ENCODE data around the gene MFAP3L. TPM values are rescaled to one million over a fixed set of nuclear protein-coding genes. Genes with fewer than 3 reads are reported as not detected.

The MFAP3L gene
- total and polyA plus RNA-seq, 2 donors (not counting 1 experiment from before 2014, with no cell fraction given): 0.49 to 0.50 TPM

DNA sequence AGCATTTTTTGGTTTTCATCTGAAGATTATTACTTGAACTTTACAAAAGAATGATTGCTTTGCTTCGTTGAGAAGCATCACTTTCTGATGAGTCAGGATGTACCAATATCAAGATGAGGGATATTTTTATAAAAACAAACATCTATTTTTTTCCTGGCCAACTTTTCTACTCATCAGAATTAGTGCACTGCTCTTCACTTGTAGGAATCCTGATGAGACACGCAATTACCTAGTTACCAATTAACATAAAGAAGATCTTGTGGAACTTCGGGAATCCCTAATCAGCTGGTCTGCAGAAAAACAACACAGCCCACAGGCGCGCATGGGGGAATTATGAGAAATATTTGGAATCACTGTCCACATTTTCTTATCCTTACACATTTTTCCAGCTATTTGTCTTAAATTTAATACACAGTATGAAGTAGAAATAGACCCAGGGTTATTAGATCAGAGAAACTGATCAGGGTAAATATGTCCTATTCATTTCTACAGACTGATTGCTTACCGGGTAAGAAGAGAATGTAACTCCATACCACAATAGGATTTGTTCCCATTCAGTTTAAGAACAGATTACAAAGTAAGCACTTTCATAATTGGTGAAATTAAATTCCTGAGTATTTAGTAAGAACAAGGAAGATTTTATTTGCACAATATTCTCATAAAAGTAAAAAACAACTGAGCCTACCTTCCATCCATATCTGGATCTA, 50.9 kb downstream of the MFAP3L start:
- TF ChIP-seq, protein P1, sequence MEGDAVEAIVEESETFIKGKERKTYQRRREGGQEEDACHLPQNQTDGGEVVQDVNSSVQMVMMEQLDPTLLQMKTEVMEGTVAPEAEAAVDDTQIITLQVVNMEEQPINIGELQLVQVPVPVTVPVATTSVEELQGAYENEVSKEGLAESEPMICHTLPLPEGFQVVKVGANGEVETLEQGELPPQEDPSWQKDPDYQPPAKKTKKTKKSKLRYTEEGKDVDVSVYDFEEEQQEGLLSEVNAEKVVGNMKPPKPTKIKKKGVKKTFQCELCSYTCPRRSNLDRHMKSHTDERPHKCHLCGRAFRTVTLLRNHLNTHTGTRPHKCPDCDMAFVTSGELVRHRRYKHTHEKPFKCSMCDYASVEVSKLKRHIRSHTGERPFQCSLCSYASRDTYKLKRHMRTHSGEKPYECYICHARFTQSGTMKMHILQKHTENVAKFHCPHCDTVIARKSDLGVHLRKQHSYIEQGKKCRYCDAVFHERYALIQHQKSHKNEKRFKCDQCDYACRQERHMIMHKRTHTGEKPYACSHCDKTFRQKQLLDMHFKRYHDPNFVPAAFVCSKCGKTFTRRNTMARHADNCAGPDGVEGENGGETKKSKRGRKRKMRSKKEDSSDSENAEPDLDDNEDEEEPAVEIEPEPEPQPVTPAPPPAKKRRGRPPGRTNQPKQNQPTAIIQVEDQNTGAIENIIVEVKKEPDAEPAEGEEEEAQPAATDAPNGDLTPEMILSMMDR (conservative IDR thresholded peaks at IDR 0.05 in 1 of 2, IDR thresholded peaks at IDR 0.05 in 1 of 2; ENCODE audit: low read depth in 1 of 2, low read length in 2 of 2): no peak
- TF ChIP-seq EZH2 (IDR thresholded peaks at IDR 0.05; ENCODE audit: low read length, missing control alignments): no peak
- Histone ChIP-seq H3K4me1 (ENCODE audit: control insufficient read depth, extremely low read depth, insufficient read depth, low read length) (no peaks in the 10 kb centered on the region), H3K27ac (ENCODE audit: insufficient read depth, low read length) (no peak overlapping the region), H3K9me3 (ENCODE audit: control insufficient read depth, insufficient read depth, low read depth, low read length) (no peaks in the 10 kb centered on the region), H3K79me2 (ENCODE audit: control insufficient read depth, insufficient read depth, low read length) (no peaks in the 10 kb centered on the region), H3K4me2 (ENCODE audit: extremely low read depth, insufficient read depth, low read length) (no peak overlapping the region), H3K27me3 (ENCODE audit: control insufficient read depth, insufficient read depth, low read length) (no peaks in the 10 kb centered on the region), H2AFZ (ENCODE audit: low read length) (no peak overlapping the region), H3K9ac (ENCODE audit: insufficient read depth, low read length) (no peak overlapping the region), H3K36me3 (ENCODE audit: control insufficient read depth, insufficient read depth, low read length) (no peaks in the 10 kb centered on the region), H3K4me3 (replicated peaks in 1 of 4; ENCODE audit: control extremely low read depth in 1 of 4, insufficient read depth in 1 of 4, low read depth in 3 of 4, low read length in 4 of 4) (no peak overlapping the region), H4K20me1 (ENCODE audit: control insufficient read depth, extremely low read depth, insufficient read depth, low read length) (no peaks in the 10 kb centered on the region)
- DNase-seq (ENCODE audit: low read depth in 2 of 2): peak in 1 of 2 donors; percentile 27

DNA sequence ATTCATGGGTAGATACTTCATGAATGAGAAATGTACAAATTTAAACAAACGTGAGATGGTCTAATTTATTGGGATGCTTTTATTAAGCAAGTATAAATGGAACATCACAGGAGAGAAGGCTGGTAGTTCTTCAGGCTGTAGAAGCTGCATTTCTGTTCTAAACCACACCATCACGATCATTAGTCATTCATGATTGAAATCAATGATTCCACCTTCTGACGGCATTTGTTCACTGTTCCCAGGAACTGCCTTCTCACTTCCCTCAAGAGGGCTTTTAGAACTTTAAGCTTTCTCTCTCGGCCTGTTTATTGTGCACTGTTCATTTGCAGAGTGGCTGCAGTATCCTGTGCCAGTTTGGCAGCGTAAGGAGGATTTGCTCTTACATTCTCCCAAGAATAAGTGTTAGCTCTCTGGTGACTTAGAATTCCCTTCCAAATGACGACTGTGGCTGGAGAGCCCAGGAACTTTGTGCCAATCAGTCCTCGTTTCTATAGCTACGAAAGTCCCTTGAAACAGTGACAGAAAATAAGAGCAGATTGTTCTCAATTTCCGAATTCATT, 54.7 kb downstream of the MFAP3L start:
- Histone ChIP-seq H3K36me3 (ENCODE audit: control insufficient read depth, insufficient read depth, low read length) (no peaks in the 10 kb centered on the region), H3K79me2 (ENCODE audit: control insufficient read depth, insufficient read depth, low read length) (no peaks in the 10 kb centered on the region), H3K27ac (ENCODE audit: insufficient read depth, low read length) (no peak overlapping the region), H2AFZ (ENCODE audit: low read length) (no peak overlapping the region), H3K27me3 (ENCODE audit: control insufficient read depth, insufficient read depth, low read length) (no peaks in the 10 kb centered on the region), H3K4me3 (replicated peaks in 1 of 4; ENCODE audit: control extremely low read depth in 1 of 4, insufficient read depth in 1 of 4, low read depth in 3 of 4, low read length in 4 of 4) (no peak overlapping the region), H3K4me1 (ENCODE audit: control insufficient read depth, extremely low read depth, insufficient read depth, low read length) (no peaks in the 10 kb centered on the region), H3K4me2 (ENCODE audit: extremely low read depth, insufficient read depth, low read length) (no peak overlapping the region), H3K9me3 (ENCODE audit: control insufficient read depth, insufficient read depth, low read depth, low read length) (no peaks in the 10 kb centered on the region), H4K20me1 (ENCODE audit: control insufficient read depth, extremely low read depth, insufficient read depth, low read length) (no peaks in the 10 kb centered on the region), H3K9ac (ENCODE audit: insufficient read depth, low read length) (no peak overlapping the region)
- peak in 1 of 2 donors; percentile 79 for DNase-seq (ENCODE audit: low read depth in 2 of 2)
- no peak for TF ChIP-seq EZH2 (IDR thresholded peaks at IDR 0.05; ENCODE audit: low read length, missing control alignments)
- TF ChIP-seq, protein P1 (conservative IDR thresholded peaks at IDR 0.05 in 1 of 2, IDR thresholded peaks at IDR 0.05 in 1 of 2; ENCODE audit: low read depth in 1 of 2, low read length in 2 of 2): no peak

DNA sequence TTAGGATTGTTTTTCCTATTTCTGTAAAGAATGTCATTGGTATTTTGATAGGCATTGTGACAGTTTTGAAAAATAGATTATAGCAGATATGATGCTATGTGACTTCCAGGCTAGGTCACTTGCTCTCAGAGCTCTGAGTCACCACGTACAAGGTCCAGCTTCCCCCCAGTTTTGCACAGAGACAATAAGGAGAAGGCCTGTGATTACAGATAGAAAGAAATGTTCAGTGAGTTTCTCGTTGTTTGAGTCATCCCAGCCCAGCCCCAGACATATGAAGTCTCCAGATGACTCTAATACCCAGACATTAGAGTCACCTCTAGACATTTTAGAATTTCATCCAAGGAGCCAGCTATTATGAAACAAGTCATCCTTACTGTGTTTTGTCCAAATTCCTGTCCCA, 57.2 kb downstream of the MFAP3L start:
- H3K79me2 ChIP-seq (ENCODE audit: control insufficient read depth, insufficient read depth, low read length): no peaks in the 10 kb centered on the region
- H4K20me1 ChIP-seq (ENCODE audit: control insufficient read depth, extremely low read depth, insufficient read depth, low read length): no peaks in the 10 kb centered on the region
- no peaks in the 10 kb centered on the region for H3K27me3 ChIP-seq (ENCODE audit: control insufficient read depth, insufficient read depth, low read length)
- no peak overlapping the region for H3K4me2 ChIP-seq (ENCODE audit: extremely low read depth, insufficient read depth, low read length)
- H3K27ac ChIP-seq (ENCODE audit: insufficient read depth, low read length): no peak overlapping the region
- no peak overlapping the region for H3K4me3 ChIP-seq (replicated peaks in 1 of 4; ENCODE audit: control extremely low read depth in 1 of 4, insufficient read depth in 1 of 4, low read depth in 3 of 4, low read length in 4 of 4)
- no peak overlapping the region for H3K9ac ChIP-seq (ENCODE audit: insufficient read depth, low read length)
- H3K4me1 ChIP-seq (ENCODE audit: control insufficient read depth, extremely low read depth, insufficient read depth, low read length): no peaks in the 10 kb centered on the region
- peak in 1 of 2 donors; percentile 93 for DNase-seq (ENCODE audit: low read depth in 2 of 2)
- TF ChIP-seq, protein P1 (conservative IDR thresholded peaks at IDR 0.05 in 1 of 2, IDR thresholded peaks at IDR 0.05 in 1 of 2; ENCODE audit: low read depth in 1 of 2, low read length in 2 of 2): no peak
- TF ChIP-seq EZH2 (IDR thresholded peaks at IDR 0.05; ENCODE audit: low read length, missing control alignments): no peak
- no peaks in the 10 kb centered on the region for H3K36me3 ChIP-seq (ENCODE audit: control insufficient read depth, insufficient read depth, low read length)
- no peaks in the 10 kb centered on the region for H3K9me3 ChIP-seq (ENCODE audit: control insufficient read depth, insufficient read depth, low read depth, low read length)
- H2AFZ ChIP-seq (ENCODE audit: low read length): no peak overlapping the region

Measured in fibroblast of lung (primary cell).